ENCODE results near the gene NFIA.

Gene NFIA

DNA sequence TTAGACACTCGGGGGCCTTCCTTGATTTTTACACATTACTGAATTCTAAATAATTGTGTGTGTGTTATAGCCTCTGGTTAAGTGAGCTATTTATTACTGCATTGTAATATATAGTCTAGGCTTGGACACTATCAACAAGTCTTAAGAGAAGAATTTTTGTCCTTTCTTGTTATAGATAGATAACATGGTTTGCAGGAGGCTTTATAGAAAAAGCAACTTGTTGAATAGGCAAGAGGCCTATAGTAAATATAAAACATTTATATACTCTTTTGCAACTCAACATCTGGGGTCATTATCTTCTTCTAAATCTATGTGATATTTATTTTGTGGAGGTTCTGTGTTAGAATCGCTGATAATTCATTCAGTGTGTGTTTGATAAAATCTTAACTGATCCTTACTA, 293.8 kb downstream of the NFIA start:
- DNase-seq (ENCODE audit: low read depth): no peak
- H3K4me3 ChIP-seq (ENCODE audit: low read depth, low read length): no peak overlapping the region
- TF ChIP-seq, protein P1, sequence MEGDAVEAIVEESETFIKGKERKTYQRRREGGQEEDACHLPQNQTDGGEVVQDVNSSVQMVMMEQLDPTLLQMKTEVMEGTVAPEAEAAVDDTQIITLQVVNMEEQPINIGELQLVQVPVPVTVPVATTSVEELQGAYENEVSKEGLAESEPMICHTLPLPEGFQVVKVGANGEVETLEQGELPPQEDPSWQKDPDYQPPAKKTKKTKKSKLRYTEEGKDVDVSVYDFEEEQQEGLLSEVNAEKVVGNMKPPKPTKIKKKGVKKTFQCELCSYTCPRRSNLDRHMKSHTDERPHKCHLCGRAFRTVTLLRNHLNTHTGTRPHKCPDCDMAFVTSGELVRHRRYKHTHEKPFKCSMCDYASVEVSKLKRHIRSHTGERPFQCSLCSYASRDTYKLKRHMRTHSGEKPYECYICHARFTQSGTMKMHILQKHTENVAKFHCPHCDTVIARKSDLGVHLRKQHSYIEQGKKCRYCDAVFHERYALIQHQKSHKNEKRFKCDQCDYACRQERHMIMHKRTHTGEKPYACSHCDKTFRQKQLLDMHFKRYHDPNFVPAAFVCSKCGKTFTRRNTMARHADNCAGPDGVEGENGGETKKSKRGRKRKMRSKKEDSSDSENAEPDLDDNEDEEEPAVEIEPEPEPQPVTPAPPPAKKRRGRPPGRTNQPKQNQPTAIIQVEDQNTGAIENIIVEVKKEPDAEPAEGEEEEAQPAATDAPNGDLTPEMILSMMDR (conservative IDR thresholded peaks at IDR 0.05; ENCODE audit: low read depth, low read length): no peak

DNA sequence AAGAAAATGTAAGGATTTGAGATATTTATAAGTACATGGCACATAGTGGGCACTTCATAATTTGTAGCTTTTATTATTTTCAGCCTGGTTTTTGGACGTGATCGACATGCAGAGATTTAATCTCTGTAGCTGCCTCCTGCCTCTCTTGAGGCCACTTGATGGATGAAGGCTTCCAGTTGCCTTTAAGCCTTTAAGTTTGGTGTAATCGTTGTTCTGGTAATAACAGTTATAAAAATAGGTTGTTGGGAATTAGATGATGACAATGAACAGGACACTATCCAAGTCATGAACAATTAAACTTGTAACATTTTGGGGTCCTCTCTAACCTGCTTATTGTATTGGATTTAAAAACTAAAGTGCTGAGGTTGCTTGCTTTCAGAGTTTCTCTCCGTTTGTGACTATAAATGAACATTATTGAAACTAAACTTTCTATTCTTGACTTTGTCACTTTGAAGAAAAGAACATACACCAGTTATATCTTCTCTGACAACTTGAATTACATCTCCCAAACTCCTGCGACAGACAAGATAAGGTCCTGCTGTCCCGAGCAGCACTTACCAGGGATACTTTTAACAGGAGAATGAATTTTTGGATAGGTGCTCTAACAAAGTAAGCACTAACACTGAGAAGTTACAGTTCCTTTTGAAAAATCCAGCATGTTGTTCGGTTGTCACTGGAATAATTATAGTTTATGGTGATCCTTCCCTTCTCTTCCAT, 295.0 kb downstream of the NFIA start:
- DNase-seq (ENCODE audit: low read depth): no peak
- TF ChIP-seq, protein P1 (conservative IDR thresholded peaks at IDR 0.05; ENCODE audit: low read depth, low read length): no peak
- H3K4me3 ChIP-seq (ENCODE audit: low read depth, low read length): no peak overlapping the region

DNA sequence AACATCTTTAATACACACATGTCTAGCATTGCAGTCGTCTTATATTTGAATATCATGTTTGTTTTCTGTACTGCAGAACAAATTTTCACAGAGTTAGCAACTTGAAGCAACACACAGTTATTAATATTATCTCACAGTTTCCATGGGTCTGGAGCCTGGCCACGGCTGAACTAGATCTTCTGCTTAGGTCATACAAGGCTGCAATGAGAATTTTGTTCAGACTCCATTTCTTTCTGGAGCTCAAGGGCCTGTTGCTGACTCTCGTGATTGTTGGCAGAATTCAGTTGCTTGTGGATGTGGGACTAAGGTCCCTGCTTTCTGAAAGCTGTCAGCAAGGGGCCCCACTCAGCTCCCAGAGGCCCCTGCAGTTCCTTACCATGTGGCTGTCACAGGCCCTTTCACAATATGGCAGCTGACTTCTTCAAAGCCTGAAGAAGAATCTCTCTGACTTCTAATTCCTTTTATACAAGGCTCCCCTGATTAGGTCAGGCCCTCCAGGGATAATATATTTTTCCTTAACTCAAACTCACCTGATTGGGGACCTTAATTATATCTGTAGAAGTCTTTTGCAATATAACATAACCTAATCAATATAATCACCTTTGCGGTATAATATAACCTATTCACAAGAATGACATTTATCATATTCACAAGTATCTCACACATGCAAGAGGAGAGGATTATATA, 296.3 kb downstream of the NFIA start:
- H3K4me3 ChIP-seq (ENCODE audit: low read depth, low read length): no peak overlapping the region
- no peak for DNase-seq (ENCODE audit: low read depth)
- TF ChIP-seq, protein P1 (conservative IDR thresholded peaks at IDR 0.05; ENCODE audit: low read depth, low read length): no peak

DNA sequence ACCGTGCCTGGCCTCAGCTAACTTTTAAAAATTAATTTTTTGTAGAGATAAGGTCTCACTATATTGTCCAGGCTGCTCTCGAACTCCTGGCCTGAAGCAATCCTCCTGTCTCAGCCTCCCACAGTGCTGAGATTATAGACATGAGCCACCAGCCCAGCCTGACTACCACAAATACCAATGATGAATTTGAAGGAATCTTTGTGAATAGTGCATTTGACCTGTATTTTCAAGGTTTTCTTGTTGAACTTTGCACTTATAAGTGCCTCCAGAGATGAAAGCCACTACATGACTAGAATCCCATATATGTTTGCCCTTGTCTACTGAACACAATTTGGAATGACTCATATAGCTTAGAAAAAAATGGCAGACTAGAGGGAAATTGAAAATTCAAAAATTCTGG, 297.3 kb downstream of the NFIA start:
- H3K4me3 ChIP-seq (ENCODE audit: low read depth, low read length): no peak overlapping the region
- no peak for DNase-seq (ENCODE audit: low read depth)
- TF ChIP-seq, protein P1 (conservative IDR thresholded peaks at IDR 0.05; ENCODE audit: low read depth, low read length): no peak

DNA sequence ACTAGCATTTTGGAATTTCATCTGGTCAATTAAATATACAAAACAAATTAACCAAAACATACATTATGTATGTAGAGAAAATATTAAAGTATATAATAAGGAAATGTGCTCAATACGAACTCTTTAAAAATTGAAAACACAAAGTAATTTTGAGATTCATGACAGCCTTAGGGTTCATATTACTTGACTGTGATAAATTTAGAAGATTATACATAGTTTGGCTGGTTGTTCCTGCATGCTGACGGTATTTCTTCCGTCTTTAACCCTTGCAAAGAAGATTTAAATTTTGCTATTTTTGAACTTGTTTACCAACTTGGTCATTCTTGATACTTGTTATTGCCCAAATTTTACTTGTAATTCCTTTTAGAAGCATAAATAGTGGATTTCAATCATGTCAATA, 298.2 kb downstream of the NFIA start:
- no peak for DNase-seq (ENCODE audit: low read depth)
- no peak overlapping the region for H3K4me3 ChIP-seq (ENCODE audit: low read depth, low read length)
- TF ChIP-seq, protein P1 (conservative IDR thresholded peaks at IDR 0.05; ENCODE audit: low read depth, low read length): no peak

DNA sequence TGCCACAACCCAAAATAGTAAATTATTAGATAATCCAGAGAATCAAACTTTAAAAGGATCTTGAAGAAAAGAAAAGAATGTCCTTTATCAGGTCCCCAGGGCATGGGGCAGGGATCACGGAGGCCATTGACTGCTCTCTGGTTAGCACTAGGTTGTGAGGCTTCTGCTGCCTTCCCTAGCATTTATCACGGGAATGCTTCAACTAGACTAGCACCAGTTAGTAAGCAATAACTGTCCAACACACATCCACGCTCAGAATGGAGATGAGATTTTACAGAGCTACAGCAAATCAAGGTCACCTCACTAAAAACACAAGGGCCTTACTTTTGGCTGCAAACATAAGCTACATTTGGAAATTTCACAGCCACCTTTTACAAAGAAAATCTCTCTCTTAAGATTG, 304.0 kb downstream of the NFIA start:
- TF ChIP-seq, protein P1 (conservative IDR thresholded peaks at IDR 0.05; ENCODE audit: low read depth, low read length): no peak
- no peak for DNase-seq (ENCODE audit: low read depth)
- no peak overlapping the region for H3K4me3 ChIP-seq (ENCODE audit: low read depth, low read length)

DNA sequence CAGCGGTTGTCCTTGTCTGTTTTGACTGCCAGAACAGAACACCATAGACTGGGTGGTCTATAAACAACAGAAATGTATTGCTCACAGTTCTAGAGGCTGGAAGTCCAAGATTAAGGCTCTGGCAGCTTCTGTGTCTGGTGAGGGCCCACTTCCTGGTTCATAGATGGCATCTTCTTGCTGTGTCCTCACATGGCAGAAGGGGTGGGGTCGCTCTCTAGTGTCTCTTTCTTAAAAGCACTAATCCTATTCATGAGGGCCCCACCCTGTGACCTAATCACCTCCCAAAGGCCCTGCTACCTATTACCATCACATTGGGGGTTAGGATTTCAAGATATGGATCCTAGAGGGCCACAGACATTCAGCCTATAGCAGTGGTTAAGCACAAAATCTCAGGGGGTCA, 304.4 kb downstream of the NFIA start:
- TF ChIP-seq, protein P1 (conservative IDR thresholded peaks at IDR 0.05; ENCODE audit: low read depth, low read length): no peak
- H3K4me3 ChIP-seq (ENCODE audit: low read depth, low read length): no peak overlapping the region
- DNase-seq (ENCODE audit: low read depth): no peak

Data from choroid plexus epithelial cell (primary cell).